Neural crest cell (in vitro differentiated cells): ENCODE data around the gene ARHGEF7. TPM values are rescaled to one million over a fixed set of nuclear protein-coding genes. Genes with fewer than 3 reads are reported as not detected.
A peak's percentile ranks its signal among the peaks of the same experiment; 100 is the strongest.

Experiments used
- DNase-seq: peaks from one replicate; pipeline ENCODE4 v3.0.0; 2021; ENCODE audit warnings: low read depth, mixed read lengths, low spot score
- H3K27ac Mint-ChIP-seq: one replicate; pipeline ENCODE4 v1.8.0; 2021; ENCODE audit warnings: mild to moderate bottlenecking, mixed read lengths; ENCODE audit not compliant: unreplicated experiment
- H3K27me3 Mint-ChIP-seq: 2 replicates; pipeline ENCODE4 v1.8.0; 2021; ENCODE audit warnings: low read depth, mild to moderate bottlenecking, mixed read lengths
- H3K36me3 Mint-ChIP-seq: 2 replicates; pipeline ENCODE4 v1.8.0; 2021; ENCODE audit warnings: low read depth, mild to moderate bottlenecking, mixed read lengths
- H3K4me1 Mint-ChIP-seq: 2 replicates; pipeline ENCODE4 v1.8.0; 2021; ENCODE audit warnings: mixed read lengths
- H3K4me3 Mint-ChIP-seq: one replicate; pipeline ENCODE4 v1.8.0; 2021; ENCODE audit warnings: mild to moderate bottlenecking, mixed read lengths
- H3K9me3 Mint-ChIP-seq: 2 replicates; pipeline ENCODE4 v1.8.0; 2021; ENCODE audit warnings: mixed read lengths
- CTCF ChIP-seq: fragments of 200-600 bp; sonication (generic); conservative IDR thresholded peaks from 2 replicates; pipeline ENCODE4 v1.5.0; 2021; ENCODE audit warnings: antibody characterized with exemption, mild to moderate bottlenecking
- total RNA-seq: library from RNA; stranded (reverse); gene quantifications from 2 replicates; pipeline ENCODE4 v1.2.1, GENCODE V29; 2021

The ARHGEF7 gene
- total RNA-seq, 1 donor from 2014 or later, result 77.3 TPM

DNA sequence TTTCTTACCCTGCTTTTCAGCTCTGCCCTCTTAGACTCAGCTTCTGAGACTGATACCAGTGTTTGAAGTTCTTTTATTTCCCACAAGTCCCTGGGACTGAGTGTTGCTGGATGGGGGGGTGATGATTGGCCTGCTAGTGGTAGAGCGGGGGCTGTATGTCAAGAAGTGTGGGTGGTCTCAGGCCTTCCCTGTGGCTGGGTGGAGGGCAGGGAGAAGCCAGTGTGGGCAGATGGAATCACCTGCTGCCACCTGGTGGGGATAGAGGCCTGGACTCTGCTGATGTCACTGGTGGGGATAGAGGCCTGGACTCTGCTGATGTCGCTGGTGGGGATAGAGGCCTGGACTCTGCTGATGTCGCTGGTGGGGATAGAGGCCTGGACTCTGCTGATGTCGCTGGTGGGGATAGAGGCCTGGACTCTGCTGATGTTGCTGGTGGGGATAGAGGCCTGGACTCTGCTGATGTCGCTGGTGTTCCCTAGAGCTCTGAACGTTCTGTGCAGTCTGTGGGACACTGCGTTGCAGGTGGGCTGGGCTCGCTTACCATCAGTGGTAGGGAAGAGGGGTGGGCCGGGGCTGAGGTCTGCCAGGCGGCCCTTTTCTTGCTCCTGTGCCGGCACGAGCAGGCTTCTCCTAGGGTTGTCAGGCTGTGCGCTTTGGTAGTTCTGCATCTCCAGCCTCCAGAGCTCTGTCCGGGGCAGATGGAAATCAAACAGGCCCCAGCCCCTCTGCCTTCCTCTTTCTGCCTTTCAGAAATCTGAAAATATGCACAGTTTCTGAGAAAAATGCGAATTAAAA is 101.3 kb downstream of the ARHGEF7 start:
- DNase-seq, result no peak
- peaks cover 4% of the 10 kb centered on the region for H3K36me3 Mint-ChIP-seq
- H3K27me3 Mint-ChIP-seq, result no peaks in the 10 kb centered on the region
- no peak overlapping the region for H3K27ac Mint-ChIP-seq
- no peaks in the 10 kb centered on the region for H3K9me3 Mint-ChIP-seq
- peaks cover 61% of the 10 kb centered on the region for H3K4me1 Mint-ChIP-seq
- H3K4me3 Mint-ChIP-seq, result no peak overlapping the region
- peak; percentile 60 for TF ChIP-seq CTCF

DNA sequence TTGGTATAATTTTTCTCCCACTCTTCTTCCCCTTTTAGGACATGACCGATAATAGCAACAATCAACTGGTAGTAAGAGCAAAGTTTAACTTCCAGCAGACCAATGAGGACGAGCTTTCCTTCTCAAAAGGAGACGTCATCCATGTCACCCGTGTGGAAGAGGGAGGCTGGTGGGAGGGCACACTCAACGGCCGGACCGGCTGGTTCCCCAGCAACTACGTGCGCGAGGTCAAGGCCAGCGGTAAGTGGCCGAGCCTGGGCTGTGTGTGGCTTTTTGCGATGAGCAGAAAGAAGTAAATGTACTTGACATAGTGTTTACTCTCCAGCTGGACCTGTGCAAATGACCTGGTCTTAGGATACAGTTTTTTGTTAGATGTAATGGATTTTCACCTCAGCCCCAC is 102.5 kb downstream of the ARHGEF7 start:
- no peak overlapping the region for H3K27ac Mint-ChIP-seq
- no peak for TF ChIP-seq CTCF
- H3K27me3 Mint-ChIP-seq, result no peaks in the 10 kb centered on the region
- H3K4me1 Mint-ChIP-seq, result peaks cover 48% of the 10 kb centered on the region
- H3K9me3 Mint-ChIP-seq, result no peaks in the 10 kb centered on the region
- H3K36me3 Mint-ChIP-seq, result peaks cover 4% of the 10 kb centered on the region
- no peak overlapping the region for H3K4me3 Mint-ChIP-seq
- no peak for DNase-seq

DNA sequence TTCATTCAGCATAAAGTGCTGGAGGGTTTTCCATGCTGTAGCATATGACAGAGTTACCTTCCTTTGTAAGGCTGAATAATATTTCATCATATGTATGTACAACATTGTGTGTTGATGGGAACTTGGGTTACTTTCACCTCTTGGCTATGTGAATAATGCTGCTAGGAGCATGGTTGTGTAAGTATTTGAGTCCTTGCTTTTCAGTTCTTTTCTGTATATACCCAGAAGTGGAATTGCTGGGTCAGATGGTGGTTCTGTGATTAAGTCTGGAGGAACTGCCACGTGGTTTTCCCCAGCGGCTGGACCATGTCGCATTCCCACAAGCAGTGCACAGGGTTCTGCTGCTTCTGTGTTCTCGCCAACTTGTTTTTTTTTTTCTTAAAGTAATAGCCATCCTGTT is 104.2 kb downstream of the ARHGEF7 start:
- peaks cover 41% of the 10 kb centered on the region for H3K4me1 Mint-ChIP-seq
- H3K36me3 Mint-ChIP-seq, result peaks cover 4% of the 10 kb centered on the region
- H3K27me3 Mint-ChIP-seq, result no peaks in the 10 kb centered on the region
- H3K4me3 Mint-ChIP-seq, result no peak overlapping the region
- no peak for DNase-seq
- H3K9me3 Mint-ChIP-seq, result no peaks in the 10 kb centered on the region
- no peak for TF ChIP-seq CTCF
- no peak overlapping the region for H3K27ac Mint-ChIP-seq

DNA sequence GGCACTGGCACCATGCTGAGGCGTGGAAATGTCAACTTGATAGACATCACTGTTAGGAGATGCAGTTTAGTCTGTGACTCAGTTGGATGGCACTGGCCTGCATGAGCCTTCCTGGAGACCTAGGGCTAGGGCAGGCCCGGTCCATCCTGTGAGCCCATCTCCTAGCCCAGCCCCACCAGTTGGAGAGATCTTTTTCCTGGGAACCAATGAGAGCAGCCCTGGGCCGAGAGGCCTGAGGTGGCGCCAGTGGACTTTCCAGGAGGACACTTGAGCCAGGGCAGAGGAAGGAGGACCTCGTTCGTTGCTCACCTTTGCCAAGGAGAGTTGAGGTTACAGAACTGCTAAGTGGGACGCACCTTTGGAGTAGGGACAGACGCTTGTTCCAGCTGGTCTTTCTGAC is 104.8 kb downstream of the ARHGEF7 start:
- no peak overlapping the region for H3K27ac Mint-ChIP-seq
- H3K27me3 Mint-ChIP-seq, result no peaks in the 10 kb centered on the region
- DNase-seq, result no peak
- H3K4me1 Mint-ChIP-seq, result peaks cover 37% of the 10 kb centered on the region
- no peak overlapping the region for H3K4me3 Mint-ChIP-seq
- H3K9me3 Mint-ChIP-seq, result no peaks in the 10 kb centered on the region
- TF ChIP-seq CTCF, result no peak
- peaks cover 4% of the 10 kb centered on the region for H3K36me3 Mint-ChIP-seq

- TF ChIP-seq CTCF, result no peak
- peaks cover 3% of the 10 kb centered on the region for H3K4me1 Mint-ChIP-seq
- no peak overlapping the region for H3K27ac Mint-ChIP-seq
- no peak for DNase-seq
- H3K4me3 Mint-ChIP-seq, result no peak overlapping the region
- H3K9me3 Mint-ChIP-seq, result no peaks in the 10 kb centered on the region
- peaks cover 6% of the 10 kb centered on the region for H3K36me3 Mint-ChIP-seq
- H3K27me3 Mint-ChIP-seq, result no peaks in the 10 kb centered on the region
Observed at GRCh38 chr13:111225166-111225565, 110.1 kb downstream of the ARHGEF7 start.
